Measurements from ENCODE around the gene CARHSP1.

CARHSP1 gene

GRCh38 chr16:8869212-8869987 is 594 bp upstream of the CARHSP1 start:
- no peak for DNase-seq

- DNase-seq = no peak
Observed at GRCh38 chr16:8867932-8868415, 832 bp downstream of the CARHSP1 start.

- no peak for DNase-seq
Observed at GRCh38 chr16:8867216-8867931, 1.4 kb downstream of the CARHSP1 start.

GRCh38 chr16:8866884-8867215 is 2.0 kb downstream of the CARHSP1 start:
- DNase-seq = no peak

- DNase-seq = no peak
Observed at GRCh38 chr16:8866118-8866883, 2.5 kb downstream of the CARHSP1 start.

- DNase-seq = no peak
Observed at GRCh38 chr16:8865145-8865882, 3.5 kb downstream of the CARHSP1 start.

- DNase-seq = no peak
Observed at GRCh38 chr16:8864480-8865110, 4.2 kb downstream of the CARHSP1 start.

- DNase-seq = no peak
Observed at GRCh38 chr16:8863594-8864424, 5.0 kb downstream of the CARHSP1 start.

- no peak for DNase-seq
Observed at GRCh38 chr16:8862309-8863130, 6.3 kb downstream of the CARHSP1 start.

GRCh38 chr16:8861563-8862308 is 7.1 kb downstream of the CARHSP1 start:
- DNase-seq = no peak

- no peak for DNase-seq
Observed at GRCh38 chr16:8859913-8860881, 8.6 kb downstream of the CARHSP1 start.

- DNase-seq = no peak
Observed at GRCh38 chr16:8858994-8859912, 9.6 kb downstream of the CARHSP1 start.

GRCh38 chr16:8855972-8856371 is 12.8 kb downstream of the CARHSP1 start:
- DNase-seq = no peak

- DNase-seq = no peak
Observed at GRCh38 chr16:8855051-8855786, 13.6 kb downstream of the CARHSP1 start.

- no peak for DNase-seq
Observed at GRCh38 chr16:8854298-8854948, 14.4 kb downstream of the CARHSP1 start.

- no peak for DNase-seq
Observed at GRCh38 chr16:8853611-8854010, 15.2 kb downstream of the CARHSP1 start.

Measured in SIG-M5 (cell line).